ENCODE data around the gene USP10.

DNA sequence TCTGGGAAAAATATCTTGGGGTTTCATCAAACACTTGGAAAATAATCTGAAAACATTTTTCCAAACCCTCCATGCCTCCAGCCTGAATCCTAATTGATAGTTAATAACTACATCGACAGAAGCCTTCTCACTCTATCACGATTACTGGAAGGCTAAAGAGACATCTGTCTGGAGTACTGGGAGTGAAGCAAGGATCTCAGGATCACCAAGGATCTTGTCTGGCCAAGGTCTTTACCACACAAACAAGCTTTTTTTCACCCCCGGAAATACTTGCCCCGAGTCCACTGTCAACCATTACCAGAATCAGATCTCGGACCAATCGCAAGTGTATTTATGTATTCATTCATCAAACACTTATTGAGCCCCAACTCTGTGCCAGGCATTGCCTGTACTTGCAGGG, 91.7 kb downstream of the USP10 start:
- TF ChIP-seq FOXP2 (optimal IDR thresholded peaks at IDR 0.05; ENCODE audit: borderline replicate concordance, extremely low read depth, extremely low read length, insufficient read depth) (no peak), POLR2AphosphoS5 (IDR thresholded peaks at IDR 0.05; ENCODE audit: low read depth, low read length) (no peak), TAF1 (IDR thresholded peaks at IDR 0.05; ENCODE audit: borderline replicate concordance, insufficient read depth, low read length) (no peak)
- TF ChIP-seq, protein P1, sequence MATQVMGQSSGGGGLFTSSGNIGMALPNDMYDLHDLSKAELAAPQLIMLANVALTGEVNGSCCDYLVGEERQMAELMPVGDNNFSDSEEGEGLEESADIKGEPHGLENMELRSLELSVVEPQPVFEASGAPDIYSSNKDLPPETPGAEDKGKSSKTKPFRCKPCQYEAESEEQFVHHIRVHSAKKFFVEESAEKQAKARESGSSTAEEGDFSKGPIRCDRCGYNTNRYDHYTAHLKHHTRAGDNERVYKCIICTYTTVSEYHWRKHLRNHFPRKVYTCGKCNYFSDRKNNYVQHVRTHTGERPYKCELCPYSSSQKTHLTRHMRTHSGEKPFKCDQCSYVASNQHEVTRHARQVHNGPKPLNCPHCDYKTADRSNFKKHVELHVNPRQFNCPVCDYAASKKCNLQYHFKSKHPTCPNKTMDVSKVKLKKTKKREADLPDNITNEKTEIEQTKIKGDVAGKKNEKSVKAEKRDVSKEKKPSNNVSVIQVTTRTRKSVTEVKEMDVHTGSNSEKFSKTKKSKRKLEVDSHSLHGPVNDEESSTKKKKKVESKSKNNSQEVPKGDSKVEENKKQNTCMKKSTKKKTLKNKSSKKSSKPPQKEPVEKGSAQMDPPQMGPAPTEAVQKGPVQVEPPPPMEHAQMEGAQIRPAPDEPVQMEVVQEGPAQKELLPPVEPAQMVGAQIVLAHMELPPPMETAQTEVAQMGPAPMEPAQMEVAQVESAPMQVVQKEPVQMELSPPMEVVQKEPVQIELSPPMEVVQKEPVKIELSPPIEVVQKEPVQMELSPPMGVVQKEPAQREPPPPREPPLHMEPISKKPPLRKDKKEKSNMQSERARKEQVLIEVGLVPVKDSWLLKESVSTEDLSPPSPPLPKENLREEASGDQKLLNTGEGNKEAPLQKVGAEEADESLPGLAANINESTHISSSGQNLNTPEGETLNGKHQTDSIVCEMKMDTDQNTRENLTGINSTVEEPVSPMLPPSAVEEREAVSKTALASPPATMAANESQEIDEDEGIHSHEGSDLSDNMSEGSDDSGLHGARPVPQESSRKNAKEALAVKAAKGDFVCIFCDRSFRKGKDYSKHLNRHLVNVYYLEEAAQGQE (IDR thresholded peaks at IDR 0.05; ENCODE audit: insufficient read depth in 1 of 2, low read depth in 2 of 2, low read length in 2 of 2): no peak

Measured in PFSK-1 (cell line).